Measurements from ENCODE around the gene STAT5B. TPM values are rescaled to one million over a fixed set of nuclear protein-coding genes. Genes with fewer than 3 reads are reported as not detected.

STAT5B gene
- total RNA-seq, 1 experiment from 2014 or later, result 7.1 TPM

- CTCF ChIA-PET, result interaction anchor here (0.8 to 1.6 kb wide), 2 partner anchors 9 to 37 kb away, joined by 3 to 4 read pairs; partner anchors contain the start of gene GHDC
- ATAC-seq, result no peak
- TF ChIP-seq POLR2AphosphoS5 (IDR thresholded peaks at IDR 0.05; ENCODE audit: low read depth, low read length), result no peak
- no peak for TF ChIP-seq REST (IDR thresholded peaks at IDR 0.05; ENCODE audit: low read depth)
- TF ChIP-seq RAD21 (IDR thresholded peaks at IDR 0.05; ENCODE audit: low read depth), result no peak
- TF ChIP-seq TCF7L2 (IDR thresholded peaks at IDR 0.05; ENCODE audit: borderline replicate concordance, extremely low read depth, insufficient read depth, insufficient read length), result no peak
- TF ChIP-seq CBX3 (IDR thresholded peaks at IDR 0.05; ENCODE audit: low read depth), result no peak
- no peak for TF ChIP-seq JUND (IDR thresholded peaks at IDR 0.05)
- no peak for TF ChIP-seq EZH2phosphoT487 (IDR thresholded peaks at IDR 0.05; ENCODE audit: borderline replicate concordance)
- no peak for TF ChIP-seq SRF (IDR thresholded peaks at IDR 0.05; ENCODE audit: low read depth)
- TF ChIP-seq ZFX (IDR thresholded peaks at IDR 0.05), result no peak
- TF ChIP-seq YY1 (IDR thresholded peaks at IDR 0.05; ENCODE audit: extremely low read depth, insufficient replicate concordance, low read depth, low read length), result no peak
- TF ChIP-seq FOSL1 (IDR thresholded peaks at IDR 0.05; ENCODE audit: low read depth), result no peak
Observed at GRCh38 chr17:42185621-42185930, 90.6 kb downstream of the STAT5B start.

More at GRCh38 chr17:42185621-42185930, 90.6 kb downstream of the STAT5B start:
- Histone ChIP-seq H2AFZ (ENCODE audit: low read depth, low read length, poor library complexity, severe bottlenecking) (no peak overlapping the region), H3K79me2 (ENCODE audit: insufficient read depth, low read length) (no peaks in the 10 kb centered on the region), H3K27me3 (ENCODE audit: insufficient read depth, low read length) (no peaks in the 10 kb centered on the region), H4K20me1 (ENCODE audit: insufficient read depth) (no peaks in the 10 kb centered on the region), H3K9me2 (ENCODE audit: insufficient read depth) (no peaks in the 10 kb centered on the region), H3K36me3 (ENCODE audit: control insufficient read depth in 1 of 2, insufficient read depth in 2 of 2, low read length in 2 of 2) (no peaks in the 10 kb centered on the region), H3K9me3 (ENCODE audit: control insufficient read depth in 1 of 2, insufficient read depth in 1 of 2, low read depth in 1 of 2, low read length in 2 of 2) (no peaks in the 10 kb centered on the region), H3K4me2 (ENCODE audit: low read length) (no peak overlapping the region), H3K4me3 (replicated peaks in 1 of 2; ENCODE audit: low read depth in 1 of 2, low read length in 2 of 2) (no peak overlapping the region), H3K4me1 (ENCODE audit: control insufficient read depth in 1 of 2, insufficient read depth in 2 of 2, low read length in 2 of 2) (peaks cover 14 to 27% of the 10 kb centered on the region in 2 experiments), H3K27ac (ENCODE audit: low read depth, low read length) (no peak overlapping the region), H3K9ac (ENCODE audit: low read length) (no peak overlapping the region)
- no TSS peak for BruUV-seq (replicated peaks)
- intact Hi-C loops (cut with micrococcal nuclease), result no loop called here
- POLR2A ChIA-PET, result no interaction called here
- DNase-seq (ENCODE audit: low read depth, low spot score), result no peak
- RAD21 ChIA-PET (ENCODE audit: low non-redundant PET in 1 of 2, low total read pairs in 2 of 2, uncharacterized antibody in 2 of 2, unreplicated experiment in 2 of 2), result no interaction called here

All from HCT116 (cell line).